Right lung (tissue), 10 donors: Measurements from ENCODE around the gene PTPRK. TPM values are rescaled to one million over a fixed set of nuclear protein-coding genes. Genes with fewer than 3 reads are reported as not detected.
A peak's percentile ranks its signal among the peaks of the same experiment; 100 is the strongest.

ENCODE experiments used
- DNase-seq, 2 donors: peaks; one replicate each; pipeline ENCODE4 v3.0.0-alpha.2; 2013
- long read RNA-seq, 8 donors: transcript quantifications; one replicate each; lab custom pipeline, GENCODE V29; 2026
- polyA plus RNA-seq, 5 donors: library from polyadenylated mRNA; unstranded; fragments of 120-200 nt; gene quantifications; one replicate each; pipeline versions ENCODE4 v1.2.1 to v1.2.3, GENCODE V29; 2013; ENCODE audit warnings: inconsistent platforms in 1 of 5, low replicate concordance in 1 of 5; ENCODE audit not compliant: insufficient read length in 5 of 5, insufficient read depth in 1 of 5

Gene PTPRK
- 10 to 100 TPM; 55.4 to 92.1 (median 85.6) TPM for polyA plus RNA-seq
- long read RNA-seq, donor 1, partial matches to known transcripts: 16 of 19 reads
- long read RNA-seq, donor 1, other reads (novel, unspliced or antisense): 0 of 19 reads
- long read RNA-seq, donor 2, partial matches to known transcripts: 0 of 2 reads
- long read RNA-seq, donor 2, other reads (novel, unspliced or antisense): 0 of 2 reads
- long read RNA-seq, donor 3, partial matches to known transcripts: 0 of 3 reads
- long read RNA-seq, donor 3, other reads (novel, unspliced or antisense): 0 of 3 reads
- long read RNA-seq, donor 4, full-length matches to known transcripts: 1 of 6 reads
- long read RNA-seq, donor 4, partial matches to known transcripts: 5 of 6 reads
- long read RNA-seq, donor 4, other reads (novel, unspliced or antisense): 0 of 6 reads
- long read RNA-seq, donor 5, full-length matches to known transcripts: 6 of 12 reads
- long read RNA-seq, donor 5, partial matches to known transcripts: 6 of 12 reads
- long read RNA-seq, donor 5, other reads (novel, unspliced or antisense): 0 of 12 reads
- long read RNA-seq, donor 6, full-length matches to known transcripts: 6 of 18 reads
- long read RNA-seq, donor 6, partial matches to known transcripts: 12 of 18 reads
- long read RNA-seq, donor 6, other reads (novel, unspliced or antisense): 0 of 18 reads
- long read RNA-seq, donor 7, partial matches to known transcripts: 6 of 6 reads
- long read RNA-seq, donor 7, other reads (novel, unspliced or antisense): 0 of 6 reads
- long read RNA-seq, donor 8, partial matches to known transcripts: 0 of 1 reads
- long read RNA-seq, donor 8, other reads (novel, unspliced or antisense): 0 of 1 reads

DNA sequence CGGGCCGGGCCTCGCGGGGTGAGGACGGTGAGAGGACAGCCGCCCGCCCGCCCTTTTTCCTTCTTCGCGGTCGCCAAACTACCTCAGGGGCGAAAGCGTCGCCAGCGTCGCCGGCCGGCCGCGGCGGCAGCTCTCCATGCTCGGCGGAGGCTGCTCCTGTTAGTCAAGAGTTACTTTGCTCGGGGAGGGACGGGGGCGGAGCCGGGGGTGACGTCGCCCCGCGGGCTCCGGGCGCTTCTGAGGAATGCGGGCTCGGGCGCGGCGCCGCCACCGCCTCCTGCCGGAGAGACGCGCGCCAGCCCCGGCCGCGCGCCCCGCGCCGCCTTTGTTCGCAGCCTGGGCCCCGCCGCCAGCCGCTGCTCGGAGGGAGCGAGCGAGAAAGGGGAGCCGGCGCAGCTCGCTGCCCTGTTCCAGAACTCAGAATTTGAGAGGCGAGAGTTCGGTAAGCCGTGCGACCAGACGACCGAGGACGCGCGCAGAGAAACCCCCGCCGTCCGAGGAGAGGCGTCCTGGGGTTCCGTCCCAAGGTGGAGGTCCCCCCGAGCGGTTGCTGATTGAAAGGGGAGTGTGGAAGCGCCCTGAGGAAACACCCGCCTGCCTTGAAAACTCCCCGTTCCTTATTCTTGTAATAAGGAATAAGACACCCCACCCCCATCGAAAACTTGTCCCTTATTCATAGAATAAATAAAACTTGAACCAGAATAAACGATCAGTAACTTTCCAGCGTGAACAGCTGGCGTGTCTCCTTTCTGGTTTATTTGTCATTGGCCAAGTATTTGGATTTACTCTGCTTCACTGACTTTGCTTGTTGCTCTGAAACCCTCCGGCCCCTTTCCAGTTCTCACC is at the start of gene PTPRK:
Gene PTPRK, minus strand, starts transcription at position 164 of the 846 bp plus-strand sequence. CDS start 241 bp downstream, outside the sequence.
- peak; percentile 96 for DNase-seq

DNA sequence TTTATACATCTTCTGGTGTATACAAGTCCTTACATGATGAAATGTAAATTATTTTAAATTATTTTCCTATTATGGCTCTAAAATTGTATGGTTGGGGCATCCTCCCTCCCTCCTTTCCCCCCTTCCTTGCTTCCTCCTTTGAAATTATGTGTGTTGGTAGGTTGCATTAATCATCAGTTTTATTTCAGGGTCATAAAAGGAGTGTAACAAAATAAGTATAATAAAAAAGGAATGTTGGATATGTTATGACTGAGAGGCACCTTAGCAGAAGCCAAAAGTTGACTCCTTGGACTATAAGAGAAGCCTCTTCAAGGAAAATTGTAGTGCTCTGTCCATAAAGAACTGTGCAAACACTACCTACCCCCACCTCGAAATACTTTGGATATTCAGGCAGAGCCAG is 46.6 kb upstream of the PTPRK start:
- no peak for DNase-seq

DNA sequence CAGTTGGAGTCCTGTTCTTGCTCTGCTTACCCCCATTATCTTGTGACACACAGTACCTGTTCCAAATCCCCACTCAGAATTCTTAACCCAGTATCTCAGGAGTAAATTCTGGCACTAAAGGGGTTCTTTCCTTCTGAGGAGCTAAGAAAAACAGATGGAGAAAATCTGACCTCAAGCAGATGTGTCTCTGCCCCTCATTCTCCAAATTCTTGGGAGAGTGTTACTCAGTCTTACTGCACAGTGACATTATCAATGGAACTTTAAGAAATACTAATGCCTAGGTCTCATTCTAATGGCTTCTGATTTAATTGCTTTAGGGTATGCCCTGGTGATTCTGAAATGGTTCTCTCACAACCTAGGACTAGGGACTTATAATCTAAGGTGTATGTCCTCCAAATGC is 40.6 kb upstream of the PTPRK start:
- DNase-seq: no peak

DNA sequence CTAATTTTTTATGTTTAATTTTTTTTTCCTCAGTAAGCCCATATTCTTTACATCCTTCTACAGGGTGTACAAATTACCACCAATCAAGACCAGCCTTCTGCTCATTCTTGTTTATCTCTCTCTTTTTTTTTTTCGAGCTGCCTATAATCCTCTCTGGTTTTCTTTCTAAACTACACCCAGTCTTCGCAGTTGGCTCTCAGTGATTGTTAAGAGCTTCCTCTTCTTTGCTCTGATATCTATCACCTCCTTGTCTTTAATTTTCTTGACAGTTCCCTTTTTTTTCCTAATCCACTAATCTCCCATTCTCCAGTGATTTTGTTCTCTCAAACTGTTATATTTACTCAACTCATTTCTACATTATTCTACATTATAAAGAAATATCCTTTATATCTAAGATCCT is 38.5 kb upstream of the PTPRK start:
- DNase-seq: no peak

DNA sequence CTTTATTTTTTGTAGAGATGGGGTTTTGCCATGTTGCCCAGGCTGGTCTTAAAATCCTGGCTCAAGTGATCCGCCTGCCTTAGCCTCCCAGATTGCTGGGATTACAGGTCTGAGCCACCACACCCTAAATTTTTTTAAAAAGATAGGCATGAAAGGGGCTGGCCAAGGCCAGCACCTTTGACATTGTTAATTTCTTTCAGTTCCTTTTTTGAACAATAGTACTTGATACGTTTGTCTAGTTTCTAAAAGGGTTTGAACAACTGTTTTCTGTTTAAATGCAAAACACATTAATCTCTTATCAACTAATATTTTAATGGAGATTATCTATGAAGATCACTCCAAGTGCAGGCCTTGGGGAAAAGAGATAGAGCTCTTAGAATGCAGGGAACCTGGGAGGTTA is 37.6 kb upstream of the PTPRK start:
- DNase-seq: no peak

DNA sequence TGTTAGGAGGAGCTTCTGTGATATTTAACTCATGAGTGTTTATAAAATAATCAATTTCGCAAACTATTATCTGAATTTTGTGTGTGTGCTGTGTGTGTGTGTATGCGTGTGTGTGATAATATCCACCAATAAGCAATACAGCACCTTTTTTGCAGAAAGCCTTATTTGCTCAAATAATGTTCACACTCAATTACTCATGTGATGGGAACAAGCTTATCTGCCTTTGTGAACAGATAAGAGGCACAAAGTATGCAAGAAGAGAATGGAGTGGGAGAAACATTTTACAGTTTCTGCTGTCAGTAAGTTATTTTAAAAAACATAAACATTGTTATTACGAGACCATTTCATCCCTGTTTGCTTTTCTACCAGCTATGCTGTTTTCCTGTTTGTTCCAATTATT is 36.7 kb upstream of the PTPRK start:
- peak; percentile 47 to 67 for DNase-seq

DNA sequence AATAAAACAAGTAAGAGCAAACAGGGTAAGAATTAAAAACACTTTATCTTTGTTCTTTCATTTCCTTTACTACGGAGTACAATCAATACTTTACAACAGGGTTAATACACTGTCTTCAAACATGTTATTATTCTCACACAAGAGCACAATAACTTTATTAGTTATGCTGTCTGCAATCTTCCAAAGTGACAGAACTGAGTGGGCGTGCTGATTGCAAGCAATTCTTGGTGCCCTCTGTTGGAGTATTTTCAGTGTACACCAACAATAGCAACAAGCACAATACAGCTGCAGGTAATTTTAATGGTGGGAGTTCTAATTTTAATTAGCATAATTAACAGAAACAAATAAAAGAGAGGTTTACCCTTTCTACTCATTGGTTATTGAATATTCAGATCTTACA is 33.9 kb upstream of the PTPRK start:
- no peak for DNase-seq

DNA sequence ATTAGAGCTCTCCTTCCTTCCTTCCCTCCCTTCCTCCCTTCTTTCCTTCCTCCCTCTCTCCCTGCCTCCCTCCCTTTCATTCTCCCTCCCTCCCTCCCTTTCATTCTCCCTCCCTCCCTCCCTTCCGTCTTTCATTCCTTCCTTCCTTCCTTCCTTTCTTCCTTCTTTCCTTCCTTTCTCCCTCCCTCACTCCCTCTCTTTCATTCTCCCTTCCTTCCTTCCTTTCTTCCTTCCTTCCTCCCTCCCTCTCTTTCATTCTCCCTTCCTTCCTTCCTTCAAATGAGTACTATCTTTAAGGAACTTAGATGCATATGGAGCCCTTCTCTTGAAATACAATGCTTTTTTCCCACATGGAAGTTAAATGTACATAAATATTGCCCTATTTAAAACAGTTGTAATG is 20.9 kb upstream of the PTPRK start:
- DNase-seq: no peak

DNA sequence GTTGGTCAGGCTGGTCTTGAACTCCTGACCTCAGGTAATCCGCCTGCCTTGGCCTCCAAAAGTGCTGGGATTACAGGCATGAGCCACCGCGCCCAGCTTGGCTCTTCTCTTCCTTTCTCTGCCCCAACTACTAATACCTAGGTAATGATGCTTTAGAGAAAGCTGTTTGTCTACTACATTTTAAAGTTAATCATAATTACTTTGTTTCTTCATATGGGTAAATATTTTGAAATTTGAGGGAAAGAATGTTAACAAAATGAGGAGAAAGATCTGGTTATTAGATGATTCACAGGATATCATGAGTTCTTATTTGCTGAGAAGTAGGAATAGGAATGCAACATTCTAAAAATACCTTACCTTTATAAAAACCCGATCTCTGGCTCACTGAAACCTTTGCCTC is 18.4 kb upstream of the PTPRK start:
- no peak for DNase-seq

DNA sequence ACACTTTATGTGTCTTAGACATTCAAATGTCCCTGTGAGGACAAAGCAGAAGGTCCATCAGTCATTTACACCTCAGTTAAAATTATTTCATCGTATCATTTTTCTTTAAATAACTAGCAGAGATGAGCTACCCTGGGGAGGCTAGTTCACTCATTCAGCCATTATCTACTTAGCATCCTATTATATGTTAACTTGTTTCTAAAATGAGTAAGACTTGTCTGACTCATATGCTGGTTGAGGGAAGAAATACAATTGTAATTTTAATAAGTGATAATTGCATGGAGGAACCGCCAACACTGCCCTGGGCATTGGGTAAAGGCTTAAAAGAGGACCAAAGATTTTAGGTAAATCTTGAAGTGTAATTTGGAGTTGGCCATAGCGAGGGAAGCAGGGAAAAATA is 12.4 kb upstream of the PTPRK start:
- DNase-seq: no peak

DNA sequence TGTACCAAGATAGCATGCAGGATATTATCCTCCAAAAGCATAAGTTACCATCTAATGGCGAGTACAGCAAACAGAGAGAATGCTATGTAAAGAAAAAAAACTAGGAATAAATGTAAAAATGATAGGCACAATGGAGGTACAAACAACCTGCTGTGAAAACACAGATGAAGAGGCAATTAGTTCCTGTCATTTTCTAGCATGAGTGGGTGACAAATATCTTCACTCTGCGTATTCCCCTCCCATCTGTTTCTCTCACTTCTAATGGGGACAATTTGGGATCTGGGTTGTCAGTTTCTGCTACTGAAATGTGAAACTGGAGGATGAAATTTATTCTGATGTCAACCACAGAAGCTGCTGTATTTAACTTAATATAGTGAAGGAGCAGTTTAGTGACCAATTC is 11.7 kb upstream of the PTPRK start:
- DNase-seq: no peak

DNA sequence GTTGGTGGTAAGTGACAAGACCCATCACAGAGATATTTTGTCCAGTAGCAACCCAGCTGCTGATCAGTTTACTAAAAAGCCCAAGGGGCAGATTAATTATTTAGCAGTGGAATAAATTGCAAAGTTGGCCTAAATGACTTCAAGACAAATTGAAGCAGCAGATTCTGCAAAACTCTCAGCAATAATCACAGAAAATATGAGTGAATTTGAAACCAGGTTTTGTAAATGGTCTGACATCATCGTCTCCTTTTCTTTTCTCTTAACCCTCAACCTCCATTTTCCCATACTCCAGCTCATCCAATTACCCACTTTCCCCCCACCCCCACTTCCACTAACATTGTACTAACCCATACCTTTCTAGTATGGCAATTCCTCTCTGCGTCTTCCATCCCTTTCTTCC is 11.3 kb upstream of the PTPRK start:
- no peak for DNase-seq

DNA sequence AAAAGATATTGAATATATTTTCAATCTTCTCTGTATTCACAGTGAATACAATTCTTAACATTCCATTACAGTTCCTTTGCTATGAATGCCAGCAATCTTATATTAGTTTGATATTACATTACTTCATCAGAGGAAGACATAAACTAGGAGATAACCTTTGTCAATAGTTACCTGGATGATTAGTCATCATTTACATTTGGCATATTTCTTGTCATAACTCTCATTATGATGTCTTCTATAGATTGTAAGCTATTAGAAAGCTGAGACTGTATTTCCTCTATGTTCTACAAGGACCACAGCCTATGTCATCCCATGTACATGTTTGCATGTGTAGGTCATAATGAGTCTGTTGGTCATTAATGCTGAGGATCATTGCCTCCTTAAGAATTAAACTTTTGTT is 7.8 kb upstream of the PTPRK start:
- DNase-seq: no peak

DNA sequence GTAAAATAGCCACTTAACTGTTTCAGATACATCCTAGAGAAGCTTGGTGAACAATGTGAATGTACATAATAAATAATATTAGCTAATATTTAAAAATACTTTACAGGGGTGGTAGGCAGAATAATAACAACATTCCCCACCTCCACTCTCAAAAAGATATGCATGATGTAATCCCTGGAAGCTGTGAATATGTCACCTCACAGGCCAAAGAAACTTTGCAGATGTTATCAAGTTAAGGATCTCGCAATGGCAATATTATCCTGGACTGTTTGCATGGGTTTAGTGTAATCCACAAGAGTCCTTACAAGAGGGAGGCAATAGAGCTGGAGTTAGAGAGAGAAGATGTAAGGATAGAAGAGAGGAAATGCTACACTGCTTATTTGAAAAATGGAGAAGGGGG is 7.0 kb upstream of the PTPRK start:
- no peak for DNase-seq

DNA sequence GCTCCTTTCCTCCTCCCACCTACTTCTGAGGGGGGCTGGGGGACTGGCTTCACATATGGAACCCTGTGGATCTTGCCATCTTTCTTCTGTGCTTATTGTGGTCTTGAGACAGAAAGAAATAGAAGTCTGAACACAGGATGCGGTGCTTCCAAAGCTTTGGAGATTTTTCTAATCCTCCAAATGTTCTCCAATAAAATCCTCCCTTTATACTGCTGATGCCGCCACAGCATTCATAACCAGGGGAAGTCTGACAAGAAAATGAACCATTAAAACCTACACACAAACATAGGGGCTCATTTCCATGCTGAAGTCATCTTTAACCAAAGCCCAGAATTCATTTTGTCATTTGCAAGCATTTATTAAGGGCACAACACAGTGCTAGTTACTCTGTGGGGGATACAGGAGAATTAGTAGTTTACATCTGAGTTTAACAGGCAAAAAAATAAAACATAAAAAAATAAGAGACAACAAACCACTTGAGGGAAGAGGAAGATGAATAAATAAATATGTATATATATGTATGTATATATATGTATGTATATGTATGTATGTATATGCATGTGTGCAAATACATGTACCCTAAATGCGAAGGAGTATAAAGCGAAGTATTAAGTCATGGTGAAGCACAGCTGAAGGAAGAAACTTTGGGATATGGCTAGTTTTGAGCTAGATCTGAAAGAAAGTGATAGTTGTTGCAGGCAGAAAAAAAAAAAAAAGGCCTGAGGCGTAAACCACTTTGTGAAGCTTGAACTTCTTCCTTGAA is 5.9 kb upstream of the PTPRK start:
- no peak for DNase-seq

DNA sequence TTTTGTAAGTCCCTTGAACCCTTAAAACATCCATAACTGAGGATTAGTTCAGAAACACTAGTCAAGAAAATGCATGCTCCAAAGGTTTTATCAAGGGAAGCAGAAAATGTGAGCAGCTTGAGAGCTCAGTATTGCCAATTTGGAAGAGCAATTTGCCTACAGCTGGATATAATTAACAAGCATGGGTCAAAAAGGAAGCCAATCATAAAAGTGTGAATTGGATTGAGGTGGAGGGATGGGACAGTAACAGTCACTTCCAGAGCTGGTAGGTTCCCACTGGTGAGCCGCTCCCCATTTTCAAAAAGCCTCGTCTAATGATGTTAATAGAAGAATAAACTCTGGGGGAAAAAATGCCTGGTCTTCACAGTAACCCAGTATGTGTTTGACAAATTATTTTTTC is 5.0 kb upstream of the PTPRK start:
- DNase-seq: no peak

DNA sequence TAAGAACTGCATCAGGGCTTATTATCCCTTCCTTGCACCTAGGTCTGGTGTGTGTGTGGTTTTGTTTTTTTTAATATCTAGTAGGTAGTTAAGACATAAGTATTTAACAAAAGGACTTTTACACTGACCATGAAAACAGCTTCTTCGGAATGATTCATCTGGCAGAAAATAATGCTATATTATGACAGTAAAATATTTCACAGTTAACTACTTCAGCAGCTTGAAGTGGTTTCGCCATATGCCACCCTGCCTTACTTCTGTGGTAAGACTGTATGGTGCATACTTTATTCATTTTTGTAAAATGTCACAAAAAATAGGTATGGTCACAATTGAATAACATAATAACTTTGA is 858 bp upstream of the PTPRK start:
- no peak for DNase-seq

DNA sequence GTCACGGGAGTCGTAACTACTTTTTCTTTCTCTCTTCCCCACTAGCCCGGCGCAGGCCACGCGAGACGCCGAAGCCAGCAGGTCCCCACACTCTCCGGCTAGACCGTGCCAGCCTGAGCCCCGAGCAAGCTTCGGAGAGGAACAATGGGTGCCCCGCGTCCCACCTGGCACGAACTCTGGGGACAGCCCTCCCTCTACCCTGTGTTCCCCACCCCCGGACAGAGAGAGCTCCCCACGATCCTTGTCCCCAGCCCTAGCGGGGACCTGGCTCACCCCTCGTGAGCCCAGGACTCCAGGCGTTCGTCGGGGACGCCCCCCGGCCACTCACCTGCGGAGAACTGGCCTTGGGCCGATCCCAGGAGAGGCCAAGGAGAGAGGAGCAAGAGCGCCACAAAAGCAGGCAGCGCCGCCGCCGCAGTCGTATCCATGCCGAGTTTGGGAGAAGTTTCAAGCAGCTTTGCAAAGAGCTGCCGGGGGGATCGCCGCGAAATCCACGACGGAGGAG is 416 bp downstream of the PTPRK start:
- DNase-seq: no peak

DNA sequence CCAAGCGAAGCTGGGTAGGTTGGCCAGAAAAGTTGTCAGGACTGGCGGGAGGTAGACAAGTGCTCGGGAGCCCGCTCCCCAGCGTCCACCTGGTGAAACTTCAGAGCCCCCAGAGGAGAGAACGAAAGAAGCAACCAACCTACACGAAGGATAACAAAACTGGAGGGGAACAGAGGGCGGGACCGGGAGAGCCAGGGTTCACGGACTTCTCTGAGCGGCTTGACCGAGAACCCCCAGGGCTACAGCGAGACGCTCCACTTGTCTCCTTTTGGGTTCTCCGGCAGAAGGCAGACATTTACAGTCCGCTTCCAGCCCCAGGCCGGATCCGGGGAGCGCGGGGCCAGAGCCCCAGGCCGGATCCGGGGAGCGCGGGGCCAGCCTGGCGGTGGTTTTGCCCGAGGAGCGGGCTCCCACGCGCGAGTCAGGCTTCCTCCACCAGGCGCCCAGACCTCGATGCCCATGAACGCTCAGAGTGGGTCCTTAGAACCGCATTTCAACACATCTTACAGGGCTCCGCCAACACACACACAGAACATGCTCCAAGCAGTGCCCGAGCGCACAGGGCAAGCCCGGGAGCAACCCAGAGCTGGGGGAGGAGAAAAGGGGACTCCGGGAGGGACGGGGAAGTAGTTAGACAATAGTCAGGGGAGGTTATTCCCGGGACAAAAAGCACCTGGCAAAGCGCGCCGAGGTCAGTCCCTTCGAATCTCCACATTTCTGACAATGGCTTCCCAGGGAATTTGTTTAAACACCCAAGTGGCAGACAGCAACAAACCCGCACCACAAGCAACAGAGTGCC is 1.1 kb downstream of the PTPRK start:
- peak; percentile 57 to 65 for DNase-seq

DNA sequence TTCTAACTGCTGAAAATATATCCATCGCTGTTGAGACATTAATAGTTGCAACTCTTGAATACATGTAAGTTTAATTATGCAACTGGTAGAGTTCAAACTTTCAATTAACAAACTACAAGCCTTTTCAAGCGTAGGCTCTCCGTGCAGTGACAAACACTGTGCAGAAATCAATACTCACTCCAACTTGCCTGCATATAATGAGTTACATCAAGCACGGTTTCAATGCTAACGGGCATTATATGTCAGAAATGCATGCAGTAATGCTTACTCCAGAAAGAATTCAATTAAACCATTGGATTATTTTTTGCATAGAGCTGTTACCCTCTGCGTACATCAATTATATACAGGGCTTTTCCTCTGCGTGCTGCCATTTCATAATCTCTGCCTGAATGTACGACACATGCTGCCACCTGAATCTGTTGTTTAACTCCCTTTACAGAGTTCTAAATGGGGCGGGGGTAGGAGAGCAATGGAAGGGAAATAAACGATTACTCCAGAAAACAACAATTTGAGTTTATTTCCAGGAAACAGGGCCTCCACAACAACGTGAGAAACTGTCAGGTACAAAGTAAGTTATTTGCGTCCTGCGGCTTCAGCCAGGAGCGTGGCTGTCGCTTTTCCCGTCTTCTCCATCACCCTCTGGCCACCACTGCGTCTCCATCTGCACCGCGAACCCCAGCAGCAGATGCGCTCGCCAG is 1.8 kb downstream of the PTPRK start:
- DNase-seq: no peak
